ENCODE measurements around the gene MAP3K5. TPM values are rescaled to one million over a fixed set of nuclear protein-coding genes. Genes with fewer than 3 reads are reported as not detected.

MAP3K5 gene
- total and polyA plus RNA-seq, 9 of the 15 experiments (the other 6 are each of a cell fraction or from before 2014, with no cell fraction given), result 2.2 to 13.0 (median 9.9) TPM

- TF ChIP-seq ZNF699 (CRISPR knock-in tag; IDR thresholded peaks at IDR 0.05; ENCODE audit: insufficient replicate concordance) (no peak), CXXC5 (CRISPR knock-in tag; IDR thresholded peaks at IDR 0.05) (peak; percentile 68), PHB2 (IDR thresholded peaks at IDR 0.05; ENCODE audit: low read depth) (peak; percentile 10; the same call in 1 of the 2 replicates), ATF7 (IDR thresholded peaks at IDR 0.05) (peak; percentile 55; the same call in 1 of the 2 replicates), E2F3 (CRISPR knock-in tag; IDR thresholded peaks at IDR 0.05) (no peak), FOXM1 (IDR thresholded peaks at IDR 0.05; ENCODE audit: low read depth) (peak; percentile 50; the same call in 1 of the 2 replicates), FOXM1 (CRISPR knock-in tag; IDR thresholded peaks at IDR 0.05; ENCODE audit: low read depth) (no peak), MXD1 (CRISPR knock-in tag; IDR thresholded peaks at IDR 0.05; ENCODE audit: borderline replicate concordance, poor library complexity, severe bottlenecking) (no peak), ZBTB2 (IDR thresholded peaks at IDR 0.05) (no peak), EP300 (IDR thresholded peaks at IDR 0.05; ENCODE audit: low read length) (peak; percentile 71), SIN3A (IDR thresholded peaks at IDR 0.05; ENCODE audit: borderline replicate concordance in 2 of 2, control insufficient read depth in 1 of 2, low read depth in 2 of 2, low read length in 2 of 2) (no peak), HES1 (IDR thresholded peaks at IDR 0.05; ENCODE audit: low read depth) (peak; percentile 27; the same call in 1 of the 2 replicates), NCOR1 (IDR thresholded peaks at IDR 0.05) (peak; percentile 30; the same call in 1 of the 2 replicates), NR4A1 (CRISPR knock-in tag; IDR thresholded peaks at IDR 0.05) (no peak), NR4A1 (tag; IDR thresholded peaks at IDR 0.05) (no peak), ZFX (CRISPR knock-in tag; IDR thresholded peaks at IDR 0.05) (no peak), NFIC (IDR thresholded peaks at IDR 0.05) (no peak), CBX1 (IDR thresholded peaks at IDR 0.05; ENCODE audit: low read depth) (no peak)
These were observed 37.5 kb downstream of the MAP3K5 start (continued) for GRCh38 chr6:136754820-136755219.
